Activated T-cell treated with anti-CD3 and anti-CD28 coated beads for 48 hours (primary cell): ENCODE measurements around the gene MED26.

Source experiments
- DNase-seq: peaks from one replicate; pipeline ENCODE4 v3.0.0-alpha.2; 2020; ENCODE audit warnings: low read depth

The MED26 gene

GRCh38 chr19:16649734-16650133, 21.7 kb upstream of the MED26 start:
- DNase-seq = no peak

GRCh38 chr19:16645140-16645539, 17.1 kb upstream of the MED26 start:
- no peak for DNase-seq

GRCh38 chr19:16641695-16642094, 13.7 kb upstream of the MED26 start:
- DNase-seq = no peak

GRCh38 chr19:16640951-16641350, 12.9 kb upstream of the MED26 start:
- DNase-seq = no peak

- no peak for DNase-seq
These were observed 10.7 kb upstream of the MED26 start for GRCh38 chr19:16638666-16639065.

GRCh38 chr19:16637535-16637934, 9.5 kb upstream of the MED26 start:
- DNase-seq = no peak

- no peak for DNase-seq
These were observed 3.5 kb upstream of the MED26 start for GRCh38 chr19:16631465-16631864.

GRCh38 chr19:16628984-16629691, 1.1 kb upstream of the MED26 start:
- no peak for DNase-seq

- DNase-seq = no peak
These were observed 149 bp downstream of the MED26 start for GRCh38 chr19:16627928-16628182.

- no peak for DNase-seq
These were observed 644 bp downstream of the MED26 start for GRCh38 chr19:16627193-16627927.

GRCh38 chr19:16626796-16627192, 1.2 kb downstream of the MED26 start:
- DNase-seq = no peak

- no peak for DNase-seq
These were observed 2.6 kb downstream of the MED26 start for GRCh38 chr19:16625163-16625958.

- DNase-seq = no peak
These were observed 3.8 kb downstream of the MED26 start for GRCh38 chr19:16624236-16624635.

- DNase-seq = no peak
These were observed 4.4 kb downstream of the MED26 start for GRCh38 chr19:16623576-16623975.

GRCh38 chr19:16623066-16623465, 4.9 kb downstream of the MED26 start:
- no peak for DNase-seq

GRCh38 chr19:16621165-16621800, 6.7 kb downstream of the MED26 start:
- no peak for DNase-seq

GRCh38 chr19:16620584-16620983, 7.4 kb downstream of the MED26 start:
- DNase-seq = no peak

GRCh38 chr19:16620018-16620417, 8.0 kb downstream of the MED26 start:
- DNase-seq = no peak

- no peak for DNase-seq
These were observed 8.5 kb downstream of the MED26 start for GRCh38 chr19:16619457-16619856.

- DNase-seq = no peak
These were observed 9.8 kb downstream of the MED26 start for GRCh38 chr19:16618248-16618647.

GRCh38 chr19:16615808-16616207, 12.2 kb downstream of the MED26 start:
- DNase-seq = no peak

GRCh38 chr19:16614941-16615340, 13.1 kb downstream of the MED26 start:
- no peak for DNase-seq

- no peak for DNase-seq
These were observed 14.2 kb downstream of the MED26 start for GRCh38 chr19:16613841-16614240.
